Karpas-422 (cell line): ENCODE results near the gene CDCA5. TPM values are rescaled to one million over a fixed set of nuclear protein-coding genes. Genes with fewer than 3 reads are reported as not detected.

ENCODE experiments used
- DNase-seq: peaks from one replicate; pipeline ENCODE4 v3.0.0-alpha.2; 2015
- H2AFZ ChIP-seq: fragments of 200-600 bp; sonication (generic); 2 replicates; pipeline ENCODE4 v1.6.1; 2014; ENCODE audit warnings: antibody characterized with exemption, low read length, mixed read lengths
- H3K27ac ChIP-seq: fragments of 200-600 bp; sonication (generic); 2 replicates; pipeline ENCODE4 v1.5.1; 2014; ENCODE audit warnings: mild to moderate bottlenecking, low read length, moderate library complexity
- H3K27me3 ChIP-seq: fragments of 200-600 bp; sonication (generic); 2 replicates; pipeline ENCODE4 v1.6.1; 2014; ENCODE audit warnings: low read length, mixed read lengths
- H3K36me3 ChIP-seq: fragments of 200-600 bp; sonication (generic); 2 replicates; pipeline ENCODE4 v1.6.1; 2014; ENCODE audit warnings: low read length, mixed read lengths; ENCODE audit not compliant: insufficient read depth
- H3K4me1 ChIP-seq: fragments of 200-600 bp; sonication (generic); 2 replicates; pipeline ENCODE4 v1.6.1; 2014; ENCODE audit warnings: mild to moderate bottlenecking, low read length, mixed read lengths
- H3K4me2 ChIP-seq: fragments of 200-600 bp; sonication (generic); 2 replicates; pipeline ENCODE4 v1.6.1; 2014; ENCODE audit warnings: low read length, low read depth, mild to moderate bottlenecking; ENCODE audit not compliant: poor library complexity, severe bottlenecking
- H3K4me3 ChIP-seq: fragments of 200-600 bp; sonication (generic); 2 replicates; pipeline ENCODE4 v1.5.1; 2014; ENCODE audit warnings: mild to moderate bottlenecking, antibody characterized with exemption, low read length, mixed read lengths
- H3K79me2 ChIP-seq: fragments of 200-600 bp; sonication (generic); 2 replicates; pipeline ENCODE4 v1.6.1; 2014; ENCODE audit warnings: mild to moderate bottlenecking, low read length, mixed read lengths
- H3K9ac ChIP-seq: fragments of 200-600 bp; sonication (generic); 2 replicates; pipeline ENCODE4 v1.6.0; 2014; ENCODE audit warnings: low read length
- H3K9me2 ChIP-seq: fragments of 200-600 bp; sonication (generic), shearing (Covaris generic); replicated peaks from 2 replicates; pipeline ENCODE4 v1.6.0; 2014; ENCODE audit warnings: mild to moderate bottlenecking, low read length, moderate library complexity; ENCODE audit not compliant: insufficient read depth
- H3K9me3 ChIP-seq: fragments of 300-700, 200-600 bp; sonication (generic); 2 replicates; pipeline ENCODE4 v1.6.1; 2014; ENCODE audit warnings: low read length, mixed read lengths
- H4K20me1 ChIP-seq: fragments of 200-600 bp; sonication (generic); 2 replicates; pipeline ENCODE4 v1.6.1; 2014; ENCODE audit warnings: mild to moderate bottlenecking, antibody characterized with exemption, low read length, low read depth; ENCODE audit not compliant: insufficient read depth
- total RNA-seq: library from RNA; depleted of rRNA; stranded (reverse); fragments of >200 nt; shearing (Covaris generic); gene quantifications from 2 replicates; pipeline ENCODE4 v1.2.3, GENCODE V29; 2014; ENCODE audit warnings: low replicate concordance

Gene CDCA5
- total RNA-seq, 1 experiment from 2014 or later = 24.3 TPM

DNA sequence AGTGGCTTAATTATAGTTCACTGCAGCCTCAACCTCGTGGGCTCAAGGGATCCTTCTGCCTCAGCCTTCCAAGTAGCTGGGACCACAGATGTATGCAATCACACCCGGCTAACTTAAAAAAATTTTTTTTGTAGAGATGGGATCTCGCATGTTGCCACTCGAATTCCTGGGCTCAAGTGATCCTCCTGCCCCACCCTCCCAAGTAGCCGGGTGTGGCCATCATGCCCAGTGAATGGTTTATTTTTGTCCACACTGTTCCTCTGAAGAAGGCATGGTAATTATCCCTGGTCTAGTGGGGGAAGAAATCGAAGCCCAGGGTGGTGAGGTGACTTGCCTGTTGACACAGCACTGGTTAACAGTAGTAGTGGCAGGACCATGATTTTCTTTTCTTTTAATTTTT lies 40.9 kb downstream of the CDCA5 start:
- Histone ChIP-seq H3K9ac (no peak overlapping the region), H3K27me3 (no peaks in the 10 kb centered on the region), H3K27ac (no peak overlapping the region), H3K4me2 (peak overlapping the region; percentile 85), H4K20me1 (no peaks in the 10 kb centered on the region), H3K4me1 (peaks cover 16% of the 10 kb centered on the region), H2AFZ (no peak overlapping the region), H3K36me3 (0 out of 2 replicates have a peak, but pooled peaks cover 3% of the 10 kb centered on the region), H3K9me2 (no peaks in the 10 kb centered on the region), H3K79me2 (peaks cover 12% of the 10 kb centered on the region), H3K9me3 (no peaks in the 10 kb centered on the region), H3K4me3 (no peak overlapping the region)
- no peak for DNase-seq

DNA sequence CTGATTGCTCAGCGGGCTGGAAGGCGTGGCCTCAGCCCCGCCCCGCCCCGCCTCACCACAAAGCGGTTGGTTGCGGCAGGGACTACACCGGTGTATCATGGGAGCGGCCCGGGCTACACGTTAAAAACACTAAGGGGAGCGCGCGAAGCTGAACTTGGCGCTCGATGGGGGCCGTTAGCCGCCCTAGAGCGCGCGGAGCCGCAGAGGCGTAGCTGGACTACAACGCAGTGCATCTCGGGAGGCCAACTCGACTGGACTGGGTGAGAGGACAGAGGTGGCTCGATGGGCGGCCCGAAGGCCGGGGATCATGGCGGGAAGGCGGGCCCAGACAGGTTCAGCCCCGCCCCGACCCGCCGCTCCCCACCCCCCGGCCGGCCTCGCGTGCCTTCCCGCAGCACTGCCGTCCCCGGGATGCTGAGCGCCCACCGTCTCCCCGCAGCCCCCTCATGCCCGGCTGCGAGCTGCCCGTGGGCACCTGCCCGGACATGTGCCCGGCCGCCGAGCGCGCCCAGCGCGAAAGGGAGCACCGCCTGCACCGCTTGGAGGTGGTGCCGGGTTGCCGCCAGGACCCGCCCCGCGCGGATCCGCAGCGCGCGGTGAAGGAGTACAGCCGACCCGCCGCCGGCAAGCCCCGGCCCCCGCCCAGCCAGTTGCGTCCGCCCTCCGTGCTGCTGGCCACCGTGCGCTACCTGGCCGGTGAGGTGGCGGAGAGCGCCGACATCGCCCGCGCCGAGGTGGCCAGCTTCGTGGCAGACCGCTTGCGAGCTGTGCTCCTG lies 42.8 kb downstream of the CDCA5 start, which contains the start of gene SAC3D1:
SAC3D1 (plus strand) TSS at position 364 of the 776 bp plus-strand sequence; CDS start at position 447, 83 bp downstream.
- Histone ChIP-seq H3K4me1 (peaks cover 16% of the 10 kb centered on the region), H4K20me1 (no peaks in the 10 kb centered on the region), H3K27ac (peak within 1 kb of the TSS; percentile 81), H3K4me3 (peak within 1 kb of the TSS; percentile 99), H2AFZ (peak within 1 kb of the TSS; percentile 91), H3K27me3 (no peaks in the 10 kb centered on the region), H3K4me2 (peak within 1 kb of the TSS; percentile 85), H3K9ac (peak within 1 kb of the TSS; percentile 90), H3K9me3 (no peaks in the 10 kb centered on the region), H3K36me3 (0 out of 2 replicates have a peak, but pooled peaks cover 3% of the 10 kb centered on the region), H3K79me2 (peaks cover 12% of the 10 kb centered on the region), H3K9me2 (no peaks in the 10 kb centered on the region)
- peak; percentile 98 for DNase-seq

DNA sequence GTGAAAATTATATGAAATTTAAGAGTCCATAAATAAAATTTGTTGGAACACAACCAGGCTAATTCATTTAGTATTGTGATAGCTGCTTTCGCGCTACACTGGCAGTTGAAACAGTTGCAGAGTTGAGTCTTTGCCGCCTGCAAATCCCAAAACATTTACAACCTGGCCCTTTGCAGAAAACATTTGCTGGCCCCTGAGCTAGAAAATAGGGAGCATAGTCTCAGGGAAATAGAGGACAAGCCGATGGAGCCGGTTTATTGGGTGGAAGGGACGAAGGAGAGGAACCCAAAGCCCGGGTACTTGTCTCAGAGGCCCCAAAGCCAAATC lies 43.4 kb downstream of the CDCA5 start:
- Histone ChIP-seq H3K27ac (peak overlapping the region; percentile 81), H3K4me2 (peak overlapping the region; percentile 85), H3K27me3 (no peaks in the 10 kb centered on the region), H3K9me2 (no peaks in the 10 kb centered on the region), H2AFZ (peak overlapping the region; percentile 91), H3K9ac (peak overlapping the region; percentile 90), H3K4me1 (peaks cover 16% of the 10 kb centered on the region), H3K79me2 (peaks cover 12% of the 10 kb centered on the region), H4K20me1 (no peaks in the 10 kb centered on the region), H3K36me3 (0 out of 2 replicates have a peak, but pooled peaks cover 3% of the 10 kb centered on the region), H3K4me3 (peak overlapping the region; percentile 99), H3K9me3 (no peaks in the 10 kb centered on the region)
- DNase-seq = no peak

DNA sequence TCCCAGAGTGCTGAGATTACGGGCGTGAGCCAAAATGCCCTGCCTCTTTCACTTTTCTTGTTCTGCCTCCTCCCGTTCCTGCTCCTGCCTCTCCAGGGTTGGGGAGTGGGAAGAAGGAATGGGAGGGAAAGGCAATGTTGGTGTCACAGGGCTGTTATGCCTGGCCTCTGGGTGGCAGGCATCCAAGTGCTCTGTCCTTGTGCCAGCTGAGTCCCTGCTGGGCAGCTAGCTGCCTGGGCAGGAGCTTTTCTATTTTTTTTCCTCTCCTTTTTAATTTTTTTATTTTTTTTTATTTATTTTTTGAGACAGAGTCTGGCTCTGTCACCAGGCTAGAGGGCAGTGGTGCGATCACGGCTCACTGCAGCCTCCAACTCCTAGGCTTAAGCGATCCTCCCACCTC lies 46.9 kb downstream of the CDCA5 start:
- Histone ChIP-seq H3K4me3 (no peak overlapping the region), H2AFZ (no peak overlapping the region), H3K4me2 (no peak overlapping the region), H3K27ac (no peak overlapping the region), H3K9me2 (no peaks in the 10 kb centered on the region), H3K4me1 (peaks cover 8% of the 10 kb centered on the region), H4K20me1 (no peaks in the 10 kb centered on the region), H3K36me3 (no peaks in the 10 kb centered on the region), H3K9ac (no peak overlapping the region), H3K9me3 (no peaks in the 10 kb centered on the region), H3K27me3 (no peaks in the 10 kb centered on the region), H3K79me2 (peaks cover 4% of the 10 kb centered on the region)
- no peak for DNase-seq

DNA sequence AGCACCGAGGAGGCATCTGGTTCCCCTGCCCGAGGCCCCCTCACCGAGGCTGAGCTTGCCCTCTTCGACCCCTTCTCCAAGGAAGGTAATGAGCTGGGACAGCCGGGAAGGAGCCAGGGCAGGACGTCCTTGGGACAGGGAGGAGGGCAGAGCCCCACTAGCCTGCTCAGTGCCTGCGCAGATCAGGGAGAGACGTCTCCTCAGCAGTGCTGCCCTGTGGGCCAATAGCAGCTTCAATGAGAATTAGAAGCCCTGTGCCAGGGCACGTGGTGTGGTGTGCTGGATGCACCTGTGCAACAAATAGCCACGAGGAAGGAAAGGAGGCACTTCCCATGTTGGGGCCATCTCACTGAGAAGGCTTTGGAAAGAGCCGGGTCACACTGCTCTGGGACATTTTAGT lies 48.3 kb downstream of the CDCA5 start:
- Histone ChIP-seq H3K4me1 (peaks cover 6% of the 10 kb centered on the region), H3K27me3 (no peaks in the 10 kb centered on the region), H4K20me1 (no peaks in the 10 kb centered on the region), H2AFZ (no peak overlapping the region), H3K4me2 (no peak overlapping the region), H3K27ac (no peak overlapping the region), H3K36me3 (no peaks in the 10 kb centered on the region), H3K9me2 (no peaks in the 10 kb centered on the region), H3K79me2 (no peaks in the 10 kb centered on the region), H3K9ac (no peak overlapping the region), H3K4me3 (no peak overlapping the region), H3K9me3 (no peaks in the 10 kb centered on the region)
- no peak for DNase-seq

DNA sequence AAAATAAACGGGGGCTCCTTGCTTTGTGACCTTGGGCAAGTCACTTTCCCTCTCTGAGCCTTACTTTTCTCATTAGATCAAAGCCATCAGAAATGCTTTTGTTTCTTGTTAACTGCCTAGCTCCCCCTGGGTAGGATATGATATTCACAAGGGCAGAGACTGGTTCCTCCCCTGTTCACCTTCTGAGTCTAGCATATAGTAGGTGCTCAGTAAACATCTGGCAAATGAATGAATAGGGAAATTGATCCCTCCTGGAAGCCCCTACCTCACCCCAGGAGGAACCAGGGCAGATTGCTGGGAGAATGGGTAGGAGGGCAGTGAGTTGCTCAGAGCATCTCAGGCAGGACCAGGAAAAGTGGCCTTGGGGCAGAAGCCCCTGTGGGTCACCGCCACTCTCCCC lies 49.4 kb downstream of the CDCA5 start:
- Histone ChIP-seq H3K27me3 (no peaks in the 10 kb centered on the region), H2AFZ (no peak overlapping the region), H3K9ac (no peak overlapping the region), H3K9me3 (no peaks in the 10 kb centered on the region), H4K20me1 (no peaks in the 10 kb centered on the region), H3K27ac (no peak overlapping the region), H3K4me1 (no peaks in the 10 kb centered on the region), H3K79me2 (no peaks in the 10 kb centered on the region), H3K36me3 (no peaks in the 10 kb centered on the region), H3K4me3 (no peak overlapping the region), H3K4me2 (no peak overlapping the region), H3K9me2 (no peaks in the 10 kb centered on the region)
- no peak for DNase-seq

DNA sequence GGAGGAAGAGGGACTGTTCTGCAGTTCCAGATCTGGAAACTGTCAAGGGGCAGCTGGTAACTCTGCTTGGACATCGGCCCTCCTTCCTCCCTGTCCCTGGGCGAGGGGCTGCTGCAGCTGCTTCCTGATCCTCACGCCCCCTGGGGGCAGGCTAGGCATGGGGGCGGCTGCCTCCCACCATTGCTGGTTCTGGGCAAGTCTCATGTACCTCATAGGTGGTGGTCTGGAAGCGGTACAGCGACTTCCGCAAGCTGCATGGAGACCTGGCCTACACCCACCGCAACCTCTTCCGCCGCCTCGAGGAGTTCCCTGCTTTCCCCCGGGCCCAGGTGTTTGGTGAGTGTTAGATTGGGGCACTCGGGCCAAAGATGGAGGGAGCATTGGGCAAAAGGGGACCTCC lies 51.6 kb downstream of the CDCA5 start:
- Histone ChIP-seq H4K20me1 (no peaks in the 10 kb centered on the region), H3K9me2 (no peaks in the 10 kb centered on the region), H3K9me3 (no peaks in the 10 kb centered on the region), H2AFZ (no peak overlapping the region), H3K4me1 (peaks cover 14% of the 10 kb centered on the region), H3K27me3 (no peaks in the 10 kb centered on the region), H3K9ac (no peak overlapping the region), H3K36me3 (no peaks in the 10 kb centered on the region), H3K27ac (no peak overlapping the region), H3K4me2 (no peak overlapping the region), H3K4me3 (no peak overlapping the region), H3K79me2 (no peaks in the 10 kb centered on the region)
- DNase-seq = no peak
